Measurements from ENCODE around the gene ADCY2.

DNA sequence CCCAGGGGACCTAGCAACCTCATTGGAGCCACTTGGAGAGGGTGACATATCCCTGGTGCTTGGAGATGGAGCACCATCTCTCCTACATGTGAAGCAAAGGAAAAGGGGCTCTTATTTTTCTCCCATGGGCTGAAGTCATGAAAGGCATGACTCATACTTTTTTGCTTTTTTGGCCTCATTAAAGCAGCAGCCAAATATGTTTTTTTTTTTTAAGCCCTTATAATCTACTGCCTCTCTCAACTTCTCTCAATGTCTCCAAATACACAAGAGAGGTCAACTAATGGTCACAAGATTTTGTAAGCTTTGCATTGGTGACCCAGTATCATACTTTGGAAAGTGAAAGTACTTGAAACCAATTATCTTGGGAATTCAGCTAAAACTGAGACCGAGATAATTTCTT lies 456.6 kb downstream of the ADCY2 start:
- TF ChIP-seq CTCF (conservative IDR thresholded peaks at IDR 0.05; ENCODE audit: low read depth in 2 of 2): no peak
- TF ChIP-seq EZH2phosphoT487 (IDR thresholded peaks at IDR 0.05; ENCODE audit: unreplicated experiment): no peak
- TF ChIP-seq POLR2AphosphoS5 (IDR thresholded peaks at IDR 0.05; ENCODE audit: low read depth): no peak
- TF ChIP-seq REST (IDR thresholded peaks at IDR 0.05; ENCODE audit: unreplicated experiment): no peak
- TF ChIP-seq EZH2 (IDR thresholded peaks at IDR 0.05; ENCODE audit: low read depth, unreplicated experiment): no peak

All from GM23338 (cell line).